HG02759 (cell line): ENCODE measurements around the gene GSTP1.
"Not testable (repeated sequence)": the region's sequence is repeated elsewhere in the genome, so short reads cannot be mapped to it uniquely, and the experiment has no call there.

Source experiments
- ATAC-seq: cut with Tn5 transposase; IDR thresholded peaks from one replicate; pipeline ENCODE4 v1.9.1; 2021; ENCODE audit warnings: mild to moderate bottlenecking, moderate library complexity; ENCODE audit not compliant: unreplicated experiment

Gene GSTP1

GRCh38 chr11:67594480-67594879 lies 10.9 kb downstream of the GSTP1 start:
- no peak for ATAC-seq

DNA sequence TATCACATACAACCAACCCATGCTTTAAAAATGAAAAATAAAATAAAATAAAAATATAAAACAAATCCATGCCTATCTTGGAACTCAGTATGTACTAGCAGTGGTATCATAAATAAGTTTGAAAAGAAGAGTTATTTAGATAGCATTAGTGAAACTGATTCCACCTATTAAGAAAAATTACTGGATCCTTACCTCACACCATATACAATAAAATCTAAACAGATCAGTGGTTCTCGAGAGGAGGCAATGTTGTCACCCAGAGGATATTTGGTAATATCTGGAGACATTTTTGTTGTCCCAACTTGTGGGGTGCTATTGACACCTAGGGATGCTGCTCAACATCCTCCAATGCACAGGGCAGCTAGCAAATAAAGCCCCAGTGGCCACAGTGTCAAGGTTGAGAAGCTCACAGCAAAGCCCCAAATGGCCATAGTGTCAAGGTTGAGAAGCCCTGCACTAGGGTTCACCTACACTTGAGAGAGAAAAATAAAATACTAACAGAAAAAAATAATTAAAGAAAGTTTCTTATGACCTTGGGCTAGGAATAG lies 13.2 kb downstream of the GSTP1 start:
- ATAC-seq: no peak

DNA sequence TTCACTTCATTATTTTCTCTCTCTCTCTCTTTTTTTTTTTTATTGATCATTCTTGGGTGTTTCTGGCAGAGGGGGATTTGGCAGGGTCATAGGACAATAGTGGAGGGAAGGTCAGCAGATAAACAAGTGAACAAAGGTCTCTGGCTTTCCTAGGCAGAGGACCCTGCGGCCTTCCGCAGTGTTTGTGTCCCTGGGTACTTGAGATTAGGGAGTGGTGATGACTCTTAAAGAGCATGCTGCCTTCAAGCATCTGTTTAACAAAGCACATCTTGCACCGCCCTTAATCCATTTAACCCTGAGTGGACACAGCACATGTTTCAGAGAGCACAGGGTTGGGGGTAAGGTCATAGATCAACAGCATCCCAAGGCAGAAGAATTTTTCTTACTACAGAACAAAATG lies 13.8 kb downstream of the GSTP1 start:
- ATAC-seq: not testable (repeated sequence)

- not testable (repeated sequence) for ATAC-seq
Observed at GRCh38 chr11:67597963-67598362, 14.4 kb downstream of the GSTP1 start.

GRCh38 chr11:67599149-67599548 lies 15.5 kb downstream of the GSTP1 start:
- ATAC-seq: no peak

DNA sequence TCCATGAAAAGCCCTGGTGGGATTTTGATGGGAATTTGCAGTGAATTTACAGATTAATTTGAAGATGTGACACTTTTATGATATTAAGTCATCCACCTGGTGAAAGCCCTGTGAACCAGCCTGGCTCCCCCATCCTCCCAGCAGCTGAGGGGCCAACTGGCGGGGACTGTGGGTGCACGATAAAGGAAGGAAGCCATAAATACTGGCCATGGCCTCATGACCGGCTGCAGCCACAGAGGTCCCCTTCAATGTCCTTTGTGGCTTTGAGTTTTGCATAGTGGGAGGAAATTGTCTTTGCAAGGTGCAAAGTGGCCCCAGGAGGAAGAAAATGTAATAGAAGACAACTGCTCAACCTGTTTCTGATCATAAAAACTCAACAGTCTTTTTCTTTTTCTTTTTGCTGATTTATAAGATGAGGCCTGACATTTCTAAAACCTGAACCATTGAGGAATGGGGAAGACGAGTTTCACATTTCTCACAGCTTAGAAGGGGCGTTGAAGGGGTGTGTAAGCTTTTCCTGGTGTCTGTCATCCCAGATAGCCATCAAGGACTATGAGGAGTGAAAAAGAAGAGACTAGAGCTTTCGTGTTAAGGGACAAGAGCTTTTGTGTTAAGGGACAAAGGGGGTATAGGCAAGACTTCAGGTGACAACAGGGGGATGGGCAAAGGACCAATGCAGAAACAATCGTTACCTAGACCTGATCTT lies 16.9 kb downstream of the GSTP1 start:
- ATAC-seq: peak; percentile 68

GRCh38 chr11:67601098-67601497 lies 17.5 kb downstream of the GSTP1 start:
- ATAC-seq: no peak

GRCh38 chr11:67604119-67604518 lies 20.5 kb downstream of the GSTP1 start:
- ATAC-seq: not testable (repeated sequence)

DNA sequence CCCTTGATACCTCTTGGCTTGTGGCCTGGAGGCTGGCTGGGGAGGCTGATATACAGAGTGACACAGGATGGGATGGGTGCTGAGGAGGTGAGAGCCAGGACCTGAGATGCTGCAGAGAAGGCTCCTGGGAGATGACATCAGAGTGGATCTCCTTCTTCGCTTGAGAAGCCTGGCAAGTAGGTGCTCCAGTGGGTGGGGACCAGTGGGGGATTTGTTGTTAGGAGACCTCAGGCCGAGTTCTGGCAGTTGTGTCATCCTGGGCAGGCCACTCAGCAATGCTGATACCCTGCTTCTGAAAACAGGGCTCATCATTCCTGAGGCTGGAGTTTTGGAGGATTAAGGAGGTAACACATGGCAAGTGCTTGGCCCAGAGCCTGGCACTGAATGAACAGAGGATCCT lies 21.2 kb downstream of the GSTP1 start:
- no peak for ATAC-seq

DNA sequence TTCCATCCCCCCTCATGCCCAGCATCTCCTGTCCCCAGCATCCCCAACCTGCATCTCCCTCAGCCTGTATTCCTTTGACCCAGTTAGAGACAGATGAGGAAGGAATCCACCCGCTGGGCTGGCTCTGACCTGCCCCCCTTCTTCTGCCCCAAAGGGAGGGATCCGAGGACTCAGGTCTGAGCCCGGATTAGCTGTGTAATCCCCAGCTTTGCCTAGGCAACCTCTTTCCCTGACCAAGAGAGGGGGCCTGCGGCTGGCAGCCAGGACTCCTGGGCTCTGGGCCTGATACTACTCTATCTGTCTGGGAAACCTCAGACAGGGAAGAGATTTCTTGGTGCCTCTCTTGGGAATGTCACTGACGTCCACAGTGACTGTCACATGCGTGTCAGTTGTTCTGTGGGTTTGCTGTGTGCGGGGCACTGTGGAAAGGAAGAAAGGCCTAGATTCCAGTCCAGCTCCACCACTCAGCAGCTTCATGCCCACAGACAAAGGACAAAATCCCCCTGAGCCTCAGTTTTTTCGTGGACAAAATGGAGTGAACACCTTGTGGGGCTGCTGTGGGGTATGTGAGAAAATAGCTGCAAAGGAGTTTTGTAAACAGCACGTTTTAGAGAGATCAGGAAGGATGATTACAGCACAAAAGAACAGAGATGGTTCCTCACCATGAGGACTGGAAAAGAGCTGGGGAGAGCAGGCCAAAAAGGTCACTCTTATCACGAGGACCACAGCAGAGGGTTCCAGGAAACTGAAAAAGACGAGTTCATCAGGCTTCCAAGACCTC lies 21.8 kb downstream of the GSTP1 start:
- ATAC-seq: no peak

DNA sequence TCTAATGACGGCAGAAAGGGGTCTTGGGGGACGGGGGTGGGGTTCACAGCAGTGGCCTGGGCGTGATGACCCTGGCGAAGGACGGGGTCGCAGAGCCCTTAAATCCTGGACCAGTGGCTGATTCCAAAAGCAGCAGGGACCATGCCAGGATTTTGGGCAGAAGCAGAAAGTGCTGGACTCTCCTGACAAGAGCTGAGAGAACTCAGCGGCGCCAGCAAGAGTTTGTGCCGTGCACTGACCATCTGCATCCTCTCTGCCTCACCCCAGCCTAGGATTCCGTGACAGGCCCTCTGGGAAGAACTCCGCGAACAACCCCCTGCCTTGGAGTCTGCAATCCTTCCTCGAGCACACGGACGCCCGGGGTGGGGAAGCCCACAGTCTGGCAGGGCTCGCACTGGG lies 22.5 kb downstream of the GSTP1 start:
- ATAC-seq: no peak

DNA sequence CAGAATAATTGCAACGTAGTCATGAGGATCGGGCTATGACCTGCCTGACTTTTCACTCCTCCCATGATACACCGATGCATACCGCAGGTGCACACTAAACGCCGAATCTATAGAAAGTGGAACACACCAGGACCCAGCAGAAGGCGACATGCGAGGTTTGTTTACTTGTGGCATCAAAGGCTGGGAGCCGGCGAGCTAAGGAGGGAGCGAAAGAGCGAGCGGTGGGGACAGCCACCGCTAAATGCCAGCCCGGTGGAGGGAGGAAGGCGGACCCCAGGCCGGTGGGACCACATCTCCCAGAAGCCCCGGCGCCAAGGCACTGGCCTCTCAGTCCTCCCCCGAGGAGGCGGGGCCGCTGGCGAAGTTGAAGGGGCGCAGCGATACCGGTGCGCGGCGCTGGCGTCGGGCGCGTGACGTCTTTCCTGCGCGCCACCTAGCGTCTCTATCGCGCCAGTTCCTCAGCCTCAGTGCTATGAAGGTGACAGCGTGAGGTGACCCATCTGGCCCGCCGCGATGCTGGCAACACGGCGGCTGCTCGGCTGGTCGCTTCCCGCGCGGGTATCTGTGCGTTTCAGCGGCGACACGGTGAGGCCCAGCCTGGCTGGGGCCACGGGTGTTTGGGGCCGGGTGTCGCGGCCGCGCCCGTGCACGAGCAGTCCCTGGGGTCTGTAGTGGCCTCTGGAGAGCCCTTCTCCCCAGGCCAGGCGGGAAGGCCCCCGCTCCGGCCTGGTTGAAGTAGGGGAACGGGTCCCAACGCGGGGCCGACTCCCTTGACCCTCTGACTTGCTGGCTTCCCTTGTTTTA lies 23.1 kb downstream of the GSTP1 start, which contains the start of gene NDUFV1:
Gene NDUFV1, plus strand, starts transcription at position 445 of the 804 bp plus-strand sequence. Its CDS starts 69 bp downstream, at position 514.
- peak; percentile 95 for ATAC-seq

DNA sequence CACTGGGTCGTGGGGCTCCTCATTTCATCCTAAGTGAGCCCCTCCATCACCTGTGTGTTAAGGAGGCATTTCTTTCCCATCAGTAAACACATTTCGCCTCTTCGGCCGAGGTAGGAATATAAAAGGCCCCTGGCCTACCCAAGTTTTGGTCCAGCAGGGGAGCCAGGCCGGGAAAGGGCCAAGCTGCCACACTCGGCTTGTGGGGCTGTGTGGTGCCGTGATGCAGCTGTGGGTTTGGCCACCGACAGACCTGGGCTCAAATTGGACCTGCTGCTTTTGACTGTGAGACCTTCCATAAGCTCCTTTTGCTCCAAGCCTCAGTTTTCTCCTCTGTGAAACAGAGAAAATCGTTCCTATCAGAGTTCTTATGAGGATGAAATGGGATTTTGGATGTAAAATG lies 23.9 kb downstream of the GSTP1 start:
- ATAC-seq: no peak

DNA sequence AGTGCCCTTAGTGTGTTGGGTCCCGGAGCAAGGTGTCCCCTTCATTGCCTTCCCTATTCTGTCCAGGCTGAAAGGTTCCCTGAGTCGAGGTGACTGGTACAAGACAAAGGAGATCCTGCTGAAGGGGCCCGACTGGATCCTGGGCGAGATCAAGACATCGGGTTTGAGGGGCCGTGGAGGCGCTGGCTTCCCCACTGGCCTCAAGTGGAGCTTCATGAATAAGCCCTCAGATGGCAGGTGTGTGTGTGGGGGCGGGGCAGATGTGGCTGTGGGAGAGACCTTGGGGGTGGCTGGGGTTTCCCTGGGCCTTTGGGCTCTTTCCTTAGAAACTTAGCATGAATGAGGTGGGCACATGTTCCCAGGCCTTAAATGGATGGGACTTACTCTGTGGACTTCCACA lies 24.9 kb downstream of the GSTP1 start:
- ATAC-seq: no peak

DNA sequence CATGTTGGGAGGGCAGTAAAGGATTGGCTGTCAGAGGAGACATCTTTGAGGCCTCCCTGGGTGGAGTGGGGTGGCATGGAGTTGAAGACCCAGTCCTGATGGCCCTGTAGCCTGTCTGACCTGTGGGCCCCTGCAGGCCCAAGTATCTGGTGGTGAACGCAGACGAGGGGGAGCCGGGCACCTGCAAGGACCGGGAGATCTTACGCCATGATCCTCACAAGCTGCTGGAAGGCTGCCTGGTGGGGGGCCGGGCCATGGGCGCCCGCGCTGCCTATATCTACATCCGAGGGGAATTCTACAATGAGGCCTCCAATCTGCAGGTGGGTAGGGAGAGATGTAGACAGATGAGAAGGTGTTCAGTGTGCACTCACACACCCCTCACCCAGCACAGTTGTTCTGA lies 25.7 kb downstream of the GSTP1 start:
- ATAC-seq: no peak

- no peak for ATAC-seq
Observed at GRCh38 chr11:67610302-67610868, 26.8 kb downstream of the GSTP1 start.

GRCh38 chr11:67611165-67611564 lies 27.6 kb downstream of the GSTP1 start:
- no peak for ATAC-seq

- no peak for ATAC-seq
Observed at GRCh38 chr11:67611704-67612587, 28.3 kb downstream of the GSTP1 start.

- ATAC-seq: no peak
Observed at GRCh38 chr11:67612751-67613150, 29.1 kb downstream of the GSTP1 start.
